Activated CD4-positive, alpha-beta T cell treated with anti-CD3 and anti-CD28 coated beads, Interleukin-2, amount 50 U/mL, for 16 hours (primary cell): ENCODE measurements around the gene MPZL1.
A peak's percentile ranks its signal among the peaks of the same experiment; 100 is the strongest.
"Not testable (repeated sequence)": the region's sequence is repeated elsewhere in the genome, so short reads cannot be mapped to it uniquely, and the experiment has no call there.

Experiments
- DNase-seq: peaks from one replicate; pipeline ENCODE4 v3.0.0-alpha.2; 2020

The MPZL1 gene

GRCh38 chr1:167784876-167785550, 63.2 kb downstream of the MPZL1 start:
- no peak for DNase-seq

- DNase-seq: no peak
Observed at GRCh38 chr1:167786502-167786901, 64.7 kb downstream of the MPZL1 start.

- DNase-seq: no peak
Observed at GRCh38 chr1:167789501-167789900, 67.7 kb downstream of the MPZL1 start.

- DNase-seq: no peak
Observed at GRCh38 chr1:167790117-167790516, 68.3 kb downstream of the MPZL1 start.

GRCh38 chr1:167791281-167792187, 69.8 kb downstream of the MPZL1 start:
- DNase-seq: no peak

GRCh38 chr1:167792188-167792565, 70.4 kb downstream of the MPZL1 start:
- no peak for DNase-seq

GRCh38 chr1:167794043-167794442, 72.3 kb downstream of the MPZL1 start:
- DNase-seq: no peak

- no peak for DNase-seq
Observed at GRCh38 chr1:167795810-167796740, 74.3 kb downstream of the MPZL1 start.

GRCh38 chr1:167797015-167797414, 75.2 kb downstream of the MPZL1 start:
- DNase-seq: peak; percentile 21

- no peak for DNase-seq
Observed at GRCh38 chr1:167798952-167799351, 77.2 kb downstream of the MPZL1 start.

- DNase-seq: no peak
Observed at GRCh38 chr1:167799747-167800146, 78.0 kb downstream of the MPZL1 start.

GRCh38 chr1:167800251-167800650, 78.5 kb downstream of the MPZL1 start:
- no peak for DNase-seq

GRCh38 chr1:167802235-167802634, 80.5 kb downstream of the MPZL1 start:
- DNase-seq: no peak

GRCh38 chr1:167803358-167804207, 81.8 kb downstream of the MPZL1 start:
- peak; percentile 95 for DNase-seq

GRCh38 chr1:167805041-167805556, 83.3 kb downstream of the MPZL1 start:
- peak; percentile 48 for DNase-seq

- DNase-seq: not testable (repeated sequence)
Observed at GRCh38 chr1:167806235-167806634, 84.5 kb downstream of the MPZL1 start.

GRCh38 chr1:167806676-167807075, 84.9 kb downstream of the MPZL1 start:
- DNase-seq: not testable (repeated sequence)

GRCh38 chr1:167808104-167808503, 86.3 kb downstream of the MPZL1 start:
- DNase-seq: no peak

- DNase-seq: no peak
Observed at GRCh38 chr1:167808690-167809089, 86.9 kb downstream of the MPZL1 start.

GRCh38 chr1:167812972-167813371, 91.2 kb downstream of the MPZL1 start:
- DNase-seq: no peak

- DNase-seq: no peak
Observed at GRCh38 chr1:167815650-167816049, 93.9 kb downstream of the MPZL1 start.
